ENCODE results near the gene GK.

GRCh38 chrX:30654989-30655607 is 1.9 kb downstream of the GK start:
- TF ChIP-seq CTCF (IDR thresholded peaks at IDR 0.05; ENCODE audit: insufficient read depth, low read length) (no peak), POLR2AphosphoS5 (IDR thresholded peaks at IDR 0.05; ENCODE audit: low read depth) (no peak), GABPA (IDR thresholded peaks at IDR 0.05; ENCODE audit: low read depth) (no peak)
- TF ChIP-seq, protein P1, sequence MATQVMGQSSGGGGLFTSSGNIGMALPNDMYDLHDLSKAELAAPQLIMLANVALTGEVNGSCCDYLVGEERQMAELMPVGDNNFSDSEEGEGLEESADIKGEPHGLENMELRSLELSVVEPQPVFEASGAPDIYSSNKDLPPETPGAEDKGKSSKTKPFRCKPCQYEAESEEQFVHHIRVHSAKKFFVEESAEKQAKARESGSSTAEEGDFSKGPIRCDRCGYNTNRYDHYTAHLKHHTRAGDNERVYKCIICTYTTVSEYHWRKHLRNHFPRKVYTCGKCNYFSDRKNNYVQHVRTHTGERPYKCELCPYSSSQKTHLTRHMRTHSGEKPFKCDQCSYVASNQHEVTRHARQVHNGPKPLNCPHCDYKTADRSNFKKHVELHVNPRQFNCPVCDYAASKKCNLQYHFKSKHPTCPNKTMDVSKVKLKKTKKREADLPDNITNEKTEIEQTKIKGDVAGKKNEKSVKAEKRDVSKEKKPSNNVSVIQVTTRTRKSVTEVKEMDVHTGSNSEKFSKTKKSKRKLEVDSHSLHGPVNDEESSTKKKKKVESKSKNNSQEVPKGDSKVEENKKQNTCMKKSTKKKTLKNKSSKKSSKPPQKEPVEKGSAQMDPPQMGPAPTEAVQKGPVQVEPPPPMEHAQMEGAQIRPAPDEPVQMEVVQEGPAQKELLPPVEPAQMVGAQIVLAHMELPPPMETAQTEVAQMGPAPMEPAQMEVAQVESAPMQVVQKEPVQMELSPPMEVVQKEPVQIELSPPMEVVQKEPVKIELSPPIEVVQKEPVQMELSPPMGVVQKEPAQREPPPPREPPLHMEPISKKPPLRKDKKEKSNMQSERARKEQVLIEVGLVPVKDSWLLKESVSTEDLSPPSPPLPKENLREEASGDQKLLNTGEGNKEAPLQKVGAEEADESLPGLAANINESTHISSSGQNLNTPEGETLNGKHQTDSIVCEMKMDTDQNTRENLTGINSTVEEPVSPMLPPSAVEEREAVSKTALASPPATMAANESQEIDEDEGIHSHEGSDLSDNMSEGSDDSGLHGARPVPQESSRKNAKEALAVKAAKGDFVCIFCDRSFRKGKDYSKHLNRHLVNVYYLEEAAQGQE (IDR thresholded peaks at IDR 0.05; ENCODE audit: insufficient replicate concordance, low read depth), result no peak
